Sigmoid colon (tissue), 7 donors: ENCODE data around the gene WNT16. TPM values are rescaled to one million over a fixed set of nuclear protein-coding genes. Genes with fewer than 3 reads are reported as not detected.
A peak's percentile ranks its signal among the peaks of the same experiment; 100 is the strongest.

Source experiments
- DNase-seq: peaks from one replicate; pipeline ENCODE4 v3.0.0-alpha.2; 2019
- H3K27ac ChIP-seq, 4 donors: fragments of 200-600 bp; sonication (generic); one replicate each; pipeline ENCODE4 v1.5.1; 2016 to 2019; ENCODE audit warnings: mild to moderate bottlenecking in 1 of 4
- H3K27me3 ChIP-seq, 3 donors: fragments of 200-600 bp; sonication (generic); one replicate each; pipeline ENCODE4 v1.5.1; 2019; ENCODE audit warnings: mild to moderate bottlenecking in 1 of 3
- H3K36me3 ChIP-seq, 4 donors: fragments of 200-600 bp; sonication (generic); one replicate each; pipeline ENCODE4 v1.5.1; 2016 to 2019
- H3K4me1 ChIP-seq, 4 donors: fragments of 200-600 bp; sonication (generic); one replicate each; pipeline ENCODE4 v1.5.1; 2017 to 2019
- H3K4me3 ChIP-seq, 4 donors: fragments of 200-600 bp; sonication (generic); one replicate each; pipeline ENCODE4 v1.5.1; 2017 to 2019; ENCODE audit warnings: mild to moderate bottlenecking in 2 of 4, moderate library complexity in 1 of 4
- H3K9me3 ChIP-seq, 4 donors: fragments of 200-600 bp in 3 of 4; sonication (generic) in 3 of 4; one replicate each; pipeline versions ENCODE4 v1.5.1 to v1.6.1; 2013 to 2019
- CTCF ChIP-seq, 4 experiments: fragments of 450-650 bp in 3 of 4; fragments of 200-600 bp in 1 of 4; IDR thresholded peaks; one replicate each; pipeline ENCODE4 v1.5.1; 2016 to 2019; ENCODE audit warnings: antibody characterized with exemption in 4 of 4, mild to moderate bottlenecking in 3 of 4, moderate library complexity in 2 of 4
- EP300 ChIP-seq, 4 donors: sonication (generic); formaldehyde crosslinking; IDR thresholded peaks; one replicate each; pipeline ENCODE4 v1.6.1; 2017; ENCODE audit warnings: antibody characterized with exemption in 4 of 4
- POLR2A ChIP-seq, 2 donors: fragments of 450-650 bp; IDR thresholded peaks; one replicate each; pipeline ENCODE4 v1.6.1; 2016; ENCODE audit warnings: antibody characterized with exemption in 2 of 2, mild to moderate bottlenecking in 2 of 2, moderate library complexity in 2 of 2
- POLR2AphosphoS5 ChIP-seq, 4 donors: sonication (generic); formaldehyde crosslinking; IDR thresholded peaks; one replicate each; pipeline ENCODE4 v1.6.1; 2017; ENCODE audit warnings: antibody characterized with exemption in 4 of 4
- WGBS, 2 donors: extraction: QIAGEN DNeasy Blood & Tissue Kit; methylation state at CpG; one replicate each; pipeline ENCODE4 v1.1.7; 2013; 5-methylcytosine and 5-hydroxymethylcytosine counted together
- intact Hi-C: fragments of 100-400 bp; cut with DNase I; formaldehyde crosslinking; loops from one replicate; pipeline ENCODE4 v1.15.1; 2023
- polyA plus RNA-seq, 3 donors: library from polyadenylated mRNA; stranded (reverse); fragments of 200-250 nt; gene quantifications; one replicate each; pipeline ENCODE4 v1.2.3, GENCODE V29; 2013
- total RNA-seq, 4 donors: library from RNA; depleted of rRNA; stranded (reverse); fragments of >200 nt; gene quantifications; one replicate each; pipeline ENCODE4 v1.1.0, GENCODE V29; 2016
- donor health status: healthy with polysubstance abuse.
- donor health status: Bipolar disorder and iron deficiency.
- donor health status: healthy.

Gene WNT16
- total RNA-seq (1 to 10 TPM in 1 of 4 donors, under 1 TPM in 3; 0.49 to 1.4 (median 0.68) TPM), polyA plus RNA-seq (under 1 TPM in 2 of 3 donors, not detected in 1; 0.38 to 0.60 TPM)

- intact Hi-C loops = no loop called here
- H3K27me3 ChIP-seq = peaks cover 15 to 63% (median 37%) of the 10 kb centered on the region in 3 donors
Measured at GRCh38 chr7:121328508-121329190, at the start of gene WNT16. WNT16 (plus strand) TSS chr7:121329000; CDS start chr7:121329293, 293 bp downstream.

GRCh38 chr7:121279060-121279620 lies 49.7 kb upstream of the WNT16 start:
- H3K4me1 ChIP-seq = peaks cover 0 to 13% (median 4%) of the 10 kb centered on the region in 4 donors
- 84% methylated on average over 2 of the region's 2 CpGs for WGBS, 2 donors
- no peak overlapping the region for H3K27ac ChIP-seq
- H3K36me3 ChIP-seq = peaks cover 0 to 22% (median 0%) of the 10 kb centered on the region in 4 donors
- no peaks in the 10 kb centered on the region for H3K9me3 ChIP-seq
- no peak overlapping the region for H3K4me3 ChIP-seq
- TF ChIP-seq POLR2AphosphoS5 (IDR thresholded peaks at IDR 0.05) = no peak
- TF ChIP-seq POLR2A (IDR thresholded peaks at IDR 0.05) = no peak
- no peak for TF ChIP-seq EP300 (IDR thresholded peaks at IDR 0.05)
- TF ChIP-seq CTCF (IDR thresholded peaks at IDR 0.05) = no peak
- H3K27me3 ChIP-seq = no peaks in the 10 kb centered on the region
- DNase-seq = no peak
- intact Hi-C loops = no loop called here

More at GRCh38 chr7:121328508-121329190, at the start of gene WNT16:
- TF ChIP-seq EP300 (IDR thresholded peaks at IDR 0.05) (no peak), POLR2A (IDR thresholded peaks at IDR 0.05) (no peak), POLR2AphosphoS5 (IDR thresholded peaks at IDR 0.05) (no peak), CTCF (IDR thresholded peaks at IDR 0.05) (no peak)
- H3K27ac ChIP-seq = no peak within 1 kb of the TSS
- H3K9me3 ChIP-seq = no peaks in the 10 kb centered on the region
- WGBS, 2 donors = 19 to 25% methylated on average over 27 of the region's 27 CpGs
- peak within 1 kb of the TSS; percentile 4 to 44 (median 36) for H3K4me3 ChIP-seq
- no peaks in the 10 kb centered on the region for H3K36me3 ChIP-seq
- no peak for DNase-seq
- H3K4me1 ChIP-seq = peaks cover 0 to 23% (median 19%) of the 10 kb centered on the region in 4 donors

GRCh38 chr7:121279822-121280221 lies 49.0 kb upstream of the WNT16 start:
- 89 to 94% methylated on average over 4 of the region's 4 CpGs for WGBS, 2 donors
- H3K27me3 ChIP-seq = no peaks in the 10 kb centered on the region
- H3K36me3 ChIP-seq = peaks cover 0 to 26% (median under 1%) of the 10 kb centered on the region in 4 donors
- H3K27ac ChIP-seq = no peak overlapping the region
- TF ChIP-seq CTCF (IDR thresholded peaks at IDR 0.05) = no peak
- no peak overlapping the region for H3K4me3 ChIP-seq
- intact Hi-C loops = no loop called here
- DNase-seq = no peak
- peaks cover 0 to 13% (median 4%) of the 10 kb centered on the region in 4 donors for H3K4me1 ChIP-seq
- H3K9me3 ChIP-seq = no peaks in the 10 kb centered on the region

GRCh38 chr7:121280656-121281055 lies 48.1 kb upstream of the WNT16 start:
- TF ChIP-seq POLR2AphosphoS5 (IDR thresholded peaks at IDR 0.05) = no peak
- TF ChIP-seq CTCF (IDR thresholded peaks at IDR 0.05) = no peak
- TF ChIP-seq POLR2A (IDR thresholded peaks at IDR 0.05) = no peak
- TF ChIP-seq EP300 (IDR thresholded peaks at IDR 0.05) = no peak
- no peak overlapping the region for H3K4me3 ChIP-seq
- peaks cover 0 to 30% (median 2%) of the 10 kb centered on the region in 4 donors for H3K36me3 ChIP-seq
- DNase-seq = no peak
- H3K4me1 ChIP-seq = peaks cover 0 to 13% (median 4%) of the 10 kb centered on the region in 4 donors
- no peaks in the 10 kb centered on the region for H3K27me3 ChIP-seq
- intact Hi-C loops = no loop called here
- WGBS, 2 donors = 78 to 83% methylated on average over 1 of the region's 1 CpG
- H3K9me3 ChIP-seq = no peaks in the 10 kb centered on the region
- H3K27ac ChIP-seq = no peak overlapping the region
